ENCODE data around the gene SWAP70.

SWAP70 gene

DNA sequence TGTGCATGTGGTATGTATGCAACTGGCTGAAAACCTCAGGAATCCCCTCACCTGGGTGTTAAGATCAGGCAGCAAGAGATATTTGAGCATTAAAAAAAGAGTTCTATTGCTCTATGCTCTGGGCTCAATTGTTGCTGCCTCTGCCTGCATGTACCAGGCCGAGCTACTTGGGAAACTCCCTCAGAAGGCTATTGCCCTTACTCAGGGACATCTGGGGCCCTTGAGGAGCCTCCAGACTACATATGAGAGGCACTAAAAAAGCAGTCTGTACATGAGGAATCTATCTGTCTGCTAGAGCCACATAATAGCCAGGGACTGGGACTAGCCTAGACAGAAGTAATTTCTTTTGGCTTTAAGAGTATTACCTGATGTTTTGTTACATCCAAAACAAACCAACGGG, 120.1 kb downstream of the SWAP70 start:
- H3K4me3 ChIP-seq (replicated peaks in 1 of 2; ENCODE audit: low read depth in 2 of 2, low read length in 2 of 2), result no peak overlapping the region
- no peak for TF ChIP-seq CTCF (IDR thresholded peaks at IDR 0.05; ENCODE audit: low read depth, low read length)
- peak in 1 of 2 donors; percentile 30 for DNase-seq (ENCODE audit: low read depth in 2 of 2)

DNA sequence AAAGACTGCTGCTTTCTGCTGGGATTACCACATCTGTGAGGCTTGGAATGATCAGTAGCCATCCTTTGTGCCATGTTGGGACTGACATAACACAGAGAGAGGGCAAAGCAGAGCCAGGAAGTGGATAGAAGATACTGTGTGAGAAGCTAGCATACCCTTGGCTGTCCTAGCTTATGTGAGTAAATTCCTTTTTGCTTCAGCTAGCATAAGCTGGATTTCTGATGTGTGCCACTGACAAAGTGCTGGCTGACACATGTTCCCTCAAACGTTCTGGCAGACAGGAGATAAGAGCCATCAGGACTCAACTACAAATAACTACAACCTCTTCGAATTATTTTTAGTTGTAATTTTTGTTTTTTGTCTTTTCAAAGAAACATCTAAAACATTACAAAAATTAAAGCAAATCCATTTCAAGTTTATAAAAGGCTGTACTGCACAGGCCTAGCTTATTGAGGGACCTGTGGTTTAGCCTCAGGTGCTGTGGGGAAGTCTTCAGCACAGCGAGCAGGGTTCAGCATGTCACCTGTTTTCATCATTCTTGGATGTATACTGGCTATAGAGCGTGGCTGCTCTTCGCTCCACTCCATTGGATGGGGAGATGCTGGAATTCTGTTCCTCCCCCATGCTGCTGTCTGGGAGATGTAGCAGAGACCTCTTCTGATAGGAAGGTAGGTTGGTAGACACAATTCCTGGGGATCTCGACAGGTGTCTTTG, 120.9 kb downstream of the SWAP70 start:
- TF ChIP-seq CTCF (IDR thresholded peaks at IDR 0.05; ENCODE audit: low read depth, low read length), result no peak
- no peak overlapping the region for H3K4me3 ChIP-seq (replicated peaks in 1 of 2; ENCODE audit: low read depth in 2 of 2, low read length in 2 of 2)
- peak in 1 of 2 donors; percentile 63 for DNase-seq (ENCODE audit: low read depth in 2 of 2)

- no peak for TF ChIP-seq CTCF (IDR thresholded peaks at IDR 0.05; ENCODE audit: low read depth, low read length)
- no peak overlapping the region for H3K4me3 ChIP-seq (replicated peaks in 1 of 2; ENCODE audit: low read depth in 2 of 2, low read length in 2 of 2)
- peak in 1 of 2 donors; percentile 25 for DNase-seq (ENCODE audit: low read depth in 2 of 2)
These were observed 123.4 kb downstream of the SWAP70 start for GRCh38 chr11:9787260-9787659.

DNA sequence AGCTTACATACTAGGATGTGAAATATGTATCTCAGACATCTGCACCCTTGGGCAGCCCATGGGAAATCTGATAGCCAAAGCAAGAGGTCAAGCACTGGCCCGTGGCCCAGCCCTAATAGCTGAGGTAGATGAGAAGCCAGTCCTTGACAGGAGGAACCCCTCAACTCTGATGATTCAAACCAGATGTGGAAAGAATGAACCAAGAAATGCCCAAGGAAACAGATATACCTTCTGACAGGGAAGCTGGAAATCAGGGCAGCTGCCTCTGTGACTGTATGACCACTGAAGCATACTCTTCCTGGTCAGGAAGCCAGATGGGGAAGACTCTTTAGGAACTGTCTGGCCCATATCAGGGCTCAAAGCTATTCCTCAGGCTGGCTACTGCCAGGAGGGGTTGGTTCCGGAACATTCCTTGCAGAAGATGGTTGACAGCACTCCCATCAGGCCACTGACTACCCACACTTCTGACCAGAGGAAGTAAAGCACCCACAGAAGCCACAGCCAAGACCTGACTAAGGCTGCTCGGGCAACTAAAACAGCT, 124.2 kb downstream of the SWAP70 start:
- peak; percentile 87 to 95 for DNase-seq (ENCODE audit: low read depth in 2 of 2)
- no peak for TF ChIP-seq CTCF (IDR thresholded peaks at IDR 0.05; ENCODE audit: low read depth, low read length)

DNA sequence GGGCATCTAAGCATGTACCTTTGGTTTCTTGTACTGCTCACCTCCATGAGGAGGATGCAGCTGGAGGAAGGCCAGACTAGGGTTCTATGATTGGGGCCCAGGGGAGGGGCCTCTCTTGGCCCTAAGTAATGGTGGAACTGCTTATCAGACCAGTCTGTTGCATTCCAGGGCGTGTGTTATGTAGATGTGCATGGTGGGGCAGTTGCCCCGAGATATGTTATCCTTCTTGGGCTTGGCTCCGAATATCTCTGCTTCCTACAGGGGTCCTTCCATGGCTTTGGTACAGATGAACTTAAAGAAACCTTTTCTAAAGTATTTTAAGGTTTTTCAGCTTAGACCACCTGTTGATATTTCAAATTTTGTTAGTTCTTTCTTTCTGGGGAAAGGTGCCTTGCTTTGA, 126.0 kb downstream of the SWAP70 start:
- TF ChIP-seq CTCF (IDR thresholded peaks at IDR 0.05; ENCODE audit: low read depth, low read length), result no peak
- no peak for DNase-seq (ENCODE audit: low read depth in 2 of 2)
- no peak overlapping the region for H3K4me3 ChIP-seq (replicated peaks in 1 of 2; ENCODE audit: low read depth in 2 of 2, low read length in 2 of 2)

More for the DNA sequence above, 124.2 kb downstream of the SWAP70 start:
- H3K4me3 ChIP-seq (replicated peaks in 1 of 2; ENCODE audit: low read depth in 2 of 2, low read length in 2 of 2), result no peak overlapping the region

GRCh38 chr11:9790703-9791102, 126.8 kb downstream of the SWAP70 start:
- TF ChIP-seq CTCF (IDR thresholded peaks at IDR 0.05; ENCODE audit: low read depth, low read length), result no peak
- H3K4me3 ChIP-seq (replicated peaks in 1 of 2; ENCODE audit: low read depth in 2 of 2, low read length in 2 of 2), result no peak overlapping the region
- DNase-seq (ENCODE audit: low read depth in 2 of 2), result no peak
